Calu3 (cell line): ENCODE measurements around the gene ZNF428. TPM values are rescaled to one million over a fixed set of nuclear protein-coding genes. Genes with fewer than 3 reads are reported as not detected.
"Not testable (repeated sequence)": the region's sequence is repeated elsewhere in the genome, so short reads cannot be mapped to it uniquely, and the experiment has no call there.

Experiments used
- BruUV-seq: library from RNA; stranded (reverse); fragments of 400-500 nt; replicated peaks from 2 replicates; lab custom pipeline; 2021; lab: Mats Ljungman, UMichigan
- CTCF ChIA-PET: fragments of 300-600 bp; sonication (Branson Sonifier 250); formaldehyde crosslinking; loops from one replicate; lab custom pipeline; 2022; ENCODE audit warnings: antibody characterized with exemption; lab: Charles Lee
- DNase-seq: peaks from one replicate; pipeline ENCODE4 v3.0.0; 2022
- H3K27ac Mint-ChIP-seq: one replicate; pipeline ENCODE4 v1.8.0; 2022; ENCODE audit warnings: mixed read lengths; ENCODE audit not compliant: unreplicated experiment
- H3K27me3 Mint-ChIP-seq: one replicate; pipeline ENCODE4 v1.8.0; 2022; ENCODE audit warnings: mixed read lengths; ENCODE audit not compliant: unreplicated experiment
- H3K36me3 Mint-ChIP-seq: one replicate; pipeline ENCODE4 v1.8.0; 2022; ENCODE audit warnings: mild to moderate bottlenecking, moderate library complexity, mixed read lengths; ENCODE audit not compliant: insufficient read depth, unreplicated experiment
- H3K4me1 Mint-ChIP-seq: one replicate; pipeline ENCODE4 v1.8.0; 2022; ENCODE audit warnings: mild to moderate bottlenecking, low read depth, mixed read lengths; ENCODE audit not compliant: unreplicated experiment
- H3K4me3 Mint-ChIP-seq: one replicate; pipeline ENCODE4 v1.8.0; 2022; ENCODE audit warnings: mild to moderate bottlenecking, low read depth, moderate library complexity, mixed read lengths; ENCODE audit not compliant: unreplicated experiment
- H3K9me3 Mint-ChIP-seq: one replicate; pipeline ENCODE4 v1.8.0; 2022; ENCODE audit warnings: low read depth, mixed read lengths; ENCODE audit not compliant: unreplicated experiment
- CTCF ChIP-seq: fragments of 200-600 bp; IDR thresholded peaks from one replicate; pipeline ENCODE4 v1.8.0; 2022; ENCODE audit warnings: antibody characterized with exemption; ENCODE audit not compliant: unreplicated experiment
- intact Hi-C: fragments of 100-400 bp; cut with micrococcal nuclease; formaldehyde crosslinking; loops from one replicate; pipeline ENCODE4 v1.10.0; 2022; ENCODE audit not compliant: unreplicated experiment
- total RNA-seq: library from RNA; stranded (reverse); gene quantifications from 2 replicates; pipeline ENCODE4 v1.2.3, GENCODE V29; 2022

The ZNF428 gene
- total RNA-seq, 1 experiment from 2014 or later, result 32.8 TPM

GRCh38 chr19:43638214-43638994 lies 19.0 kb upstream of the ZNF428 start:
- Mint-ChIP-seq H3K27me3 (peaks cover 45% of the 10 kb centered on the region), H3K36me3 (peaks cover 32% of the 10 kb centered on the region), H3K4me3 (peak overlapping the region; percentile 74), H3K9me3 (no peaks in the 10 kb centered on the region), H3K27ac (peak overlapping the region; percentile 70), H3K4me1 (peaks cover 25% of the 10 kb centered on the region)
- CTCF ChIA-PET, result no interaction called here
- intact Hi-C loops, result no loop called here
- BruUV-seq, result TSS peak; percentile 70
- DNase-seq, result no peak
- TF ChIP-seq CTCF, result no peak

- TF ChIP-seq CTCF, result no peak
- intact Hi-C loops, result no loop called here
- Mint-ChIP-seq H3K4me1 (peaks cover 19% of the 10 kb centered on the region), H3K27ac (no peak overlapping the region), H3K9me3 (no peaks in the 10 kb centered on the region), H3K4me3 (no peak overlapping the region), H3K36me3 (peaks cover 28% of the 10 kb centered on the region), H3K27me3 (peaks cover 37% of the 10 kb centered on the region)
- CTCF ChIA-PET, result interaction anchor here (1.2 kb wide), 1 partner anchor 32 kb away, joined by 3 read pairs; no protein-coding TSS in a partner anchor
- DNase-seq, result no peak
- no TSS peak for BruUV-seq
Measured at GRCh38 chr19:43636121-43636683, 16.8 kb upstream of the ZNF428 start.

GRCh38 chr19:43635561-43635940 lies 16.1 kb upstream of the ZNF428 start:
- CTCF ChIA-PET, result interaction anchor here (1.2 kb wide), 1 partner anchor 32 kb away, joined by 3 read pairs; no protein-coding TSS in a partner anchor
- peaks cover 31% of the 10 kb centered on the region for H3K27me3 Mint-ChIP-seq

GRCh38 chr19:43634872-43635560 lies 15.6 kb upstream of the ZNF428 start:
- CTCF ChIA-PET, result interaction anchor here (1.2 kb wide), 1 partner anchor 33 kb away, joined by 3 read pairs; no protein-coding TSS in a partner anchor
- H3K4me1 Mint-ChIP-seq, result peaks cover 9% of the 10 kb centered on the region
- BruUV-seq, result no TSS peak
- peaks cover 17% of the 10 kb centered on the region for H3K36me3 Mint-ChIP-seq
- no peak for DNase-seq
- intact Hi-C loops, result no loop called here
- no peak overlapping the region for H3K27ac Mint-ChIP-seq
- no peaks in the 10 kb centered on the region for H3K9me3 Mint-ChIP-seq
- H3K4me3 Mint-ChIP-seq, result no peak overlapping the region
- no peak for TF ChIP-seq CTCF
- H3K27me3 Mint-ChIP-seq, result peaks cover 25% of the 10 kb centered on the region

More at GRCh38 chr19:43635561-43635940, 16.1 kb upstream of the ZNF428 start:
- BruUV-seq, H3K27ac Mint-ChIP-seq, H3K9me3 Mint-ChIP-seq, intact Hi-C loops, DNase-seq, H3K4me3 Mint-ChIP-seq: not testable (repeated sequence)
- Mint-ChIP-seq H3K36me3 (peaks cover 22% of the 10 kb centered on the region), H3K4me1 (peaks cover 13% of the 10 kb centered on the region)
